Measurements from ENCODE around the gene ZFYVE28.

DNA sequence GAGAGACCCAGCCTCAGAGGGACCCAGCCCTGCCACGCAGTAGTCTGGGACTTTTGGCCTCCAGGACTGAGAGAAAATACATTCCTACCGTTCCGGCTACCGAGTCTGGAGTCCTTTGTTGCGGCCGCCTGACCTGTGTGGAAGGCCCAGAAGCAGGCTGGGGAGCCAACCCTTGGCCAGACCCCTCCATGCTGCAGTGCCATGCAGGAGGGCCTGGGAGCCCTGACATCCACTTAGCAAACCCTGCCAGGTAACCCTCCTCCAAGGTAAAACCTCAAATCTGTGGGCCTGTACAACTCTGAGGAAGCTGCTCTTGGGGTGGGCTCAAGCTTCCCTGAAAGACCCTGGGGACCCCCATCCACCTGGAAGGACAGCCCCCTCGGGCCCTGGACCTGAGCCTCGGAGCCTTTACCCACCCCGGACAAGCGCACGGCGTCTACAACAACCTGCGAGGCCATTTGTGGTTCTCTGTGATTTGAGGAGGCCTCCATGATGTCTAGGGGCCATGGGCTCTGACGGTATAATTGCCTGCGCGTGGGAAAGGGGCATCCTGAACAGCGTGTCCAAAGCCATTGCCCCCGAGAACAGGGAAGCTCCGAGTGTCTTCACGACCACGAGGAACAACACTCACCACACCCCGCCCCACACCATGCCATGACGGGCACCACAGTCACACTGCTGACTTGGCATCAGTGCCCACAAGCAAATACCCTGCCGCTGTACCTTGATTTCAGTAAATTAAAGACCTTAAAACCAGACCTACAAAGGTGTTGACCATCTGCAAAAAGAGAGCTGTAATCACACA, 58.7 kb downstream of the ZFYVE28 start:
- TF ChIP-seq, protein P1, sequence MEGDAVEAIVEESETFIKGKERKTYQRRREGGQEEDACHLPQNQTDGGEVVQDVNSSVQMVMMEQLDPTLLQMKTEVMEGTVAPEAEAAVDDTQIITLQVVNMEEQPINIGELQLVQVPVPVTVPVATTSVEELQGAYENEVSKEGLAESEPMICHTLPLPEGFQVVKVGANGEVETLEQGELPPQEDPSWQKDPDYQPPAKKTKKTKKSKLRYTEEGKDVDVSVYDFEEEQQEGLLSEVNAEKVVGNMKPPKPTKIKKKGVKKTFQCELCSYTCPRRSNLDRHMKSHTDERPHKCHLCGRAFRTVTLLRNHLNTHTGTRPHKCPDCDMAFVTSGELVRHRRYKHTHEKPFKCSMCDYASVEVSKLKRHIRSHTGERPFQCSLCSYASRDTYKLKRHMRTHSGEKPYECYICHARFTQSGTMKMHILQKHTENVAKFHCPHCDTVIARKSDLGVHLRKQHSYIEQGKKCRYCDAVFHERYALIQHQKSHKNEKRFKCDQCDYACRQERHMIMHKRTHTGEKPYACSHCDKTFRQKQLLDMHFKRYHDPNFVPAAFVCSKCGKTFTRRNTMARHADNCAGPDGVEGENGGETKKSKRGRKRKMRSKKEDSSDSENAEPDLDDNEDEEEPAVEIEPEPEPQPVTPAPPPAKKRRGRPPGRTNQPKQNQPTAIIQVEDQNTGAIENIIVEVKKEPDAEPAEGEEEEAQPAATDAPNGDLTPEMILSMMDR (IDR thresholded peaks at IDR 0.05), result no peak
- TF ChIP-seq POLR2A (IDR thresholded peaks at IDR 0.05), result no peak
